Activated CD4-positive, alpha-beta T cell treated with anti-CD3 and anti-CD28 coated beads, Interleukin-2, Interleukin-4, amounts not matched to agents 100 ng/mL and 50 ng/mL, durations not matched to agents 16 hours and 8 hours (primary cell): ENCODE measurements around the gene FMN2.

Experiments used
- DNase-seq: peaks from one replicate; pipeline ENCODE4 v3.0.0-alpha.2; 2020; ENCODE audit warnings: low spot score

FMN2 gene

GRCh38 chr1:240098534-240098933, 6.9 kb downstream of the FMN2 start:
- DNase-seq, result no peak

DNA sequence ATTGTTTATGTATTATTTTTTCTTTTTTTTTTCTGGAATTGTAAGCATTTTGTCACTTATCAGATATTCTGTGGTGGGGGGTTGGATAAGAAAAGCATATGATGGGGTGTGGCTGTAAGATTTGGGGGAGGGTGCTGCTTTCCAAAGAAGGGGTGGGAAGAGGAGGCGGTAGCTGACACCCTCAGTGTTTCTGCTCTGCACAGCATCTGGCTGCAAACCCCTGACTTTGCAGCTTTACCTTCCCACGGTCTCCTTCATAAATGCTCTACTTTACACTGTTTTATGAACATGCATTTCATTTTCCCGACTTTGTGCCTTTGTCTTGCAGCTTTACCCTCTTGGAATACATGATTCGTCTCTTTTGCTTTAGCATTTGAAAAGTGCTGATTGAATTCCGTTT, 7.6 kb downstream of the FMN2 start:
- no peak for DNase-seq

DNA sequence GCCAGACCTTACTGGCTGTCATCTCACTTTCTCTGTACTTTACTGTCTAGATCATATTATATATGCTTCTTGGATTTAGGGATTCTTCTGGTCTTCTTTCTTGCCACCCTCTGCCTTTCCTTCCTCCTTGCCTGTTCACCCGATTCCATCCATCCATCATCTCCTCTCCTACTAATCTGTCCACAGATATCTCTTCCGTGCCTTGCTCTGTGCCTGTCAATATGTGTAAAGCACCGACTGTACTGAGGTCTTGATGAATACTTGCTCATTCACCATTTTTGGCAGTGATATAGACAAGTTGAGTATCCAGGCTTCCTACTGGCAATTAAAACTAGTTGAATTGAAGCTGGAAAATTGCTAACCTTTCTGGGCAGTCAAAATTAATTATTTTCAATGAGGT, 8.1 kb downstream of the FMN2 start:
- DNase-seq, result no peak

GRCh38 chr1:240100371-240100934, 8.8 kb downstream of the FMN2 start:
- no peak for DNase-seq

GRCh38 chr1:240101306-240101705, 9.6 kb downstream of the FMN2 start:
- DNase-seq, result no peak

DNA sequence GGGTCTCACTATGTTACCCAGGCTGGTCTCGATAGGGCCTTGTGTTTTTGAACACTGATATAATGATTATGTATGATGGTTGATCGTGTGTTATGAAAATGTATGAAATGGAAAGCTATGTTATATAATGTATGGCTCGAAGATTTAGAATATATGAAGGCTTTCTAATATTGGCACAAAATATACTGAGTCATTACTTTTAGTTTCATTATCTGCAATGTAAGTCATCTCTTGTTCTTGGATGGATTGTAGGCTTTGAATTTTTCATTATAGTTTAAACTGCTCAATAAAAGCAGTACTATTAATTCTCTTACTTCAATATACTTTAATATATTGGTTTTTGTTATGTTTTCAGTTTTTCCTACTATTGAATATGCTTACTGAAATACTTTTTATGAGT, 10.1 kb downstream of the FMN2 start:
- no peak for DNase-seq

DNA sequence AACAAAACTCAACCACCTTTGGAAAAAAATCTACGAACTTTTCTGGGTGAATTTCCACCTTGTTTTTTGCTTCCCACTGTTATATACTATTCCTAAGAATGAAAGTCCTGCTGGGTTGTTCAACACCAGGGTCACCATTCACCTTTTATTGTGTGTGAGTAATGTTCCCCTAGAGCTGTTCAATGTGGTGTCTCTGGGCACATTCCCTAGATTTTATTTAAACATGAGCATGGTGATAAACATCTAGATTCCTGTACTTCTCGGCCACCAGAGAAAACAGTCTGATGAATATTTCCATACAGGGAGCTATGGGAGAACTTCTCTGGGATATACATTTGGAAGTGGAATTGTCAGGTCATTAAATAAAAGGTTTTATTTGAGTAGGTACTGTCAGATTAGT, 13.0 kb downstream of the FMN2 start:
- no peak for DNase-seq

DNA sequence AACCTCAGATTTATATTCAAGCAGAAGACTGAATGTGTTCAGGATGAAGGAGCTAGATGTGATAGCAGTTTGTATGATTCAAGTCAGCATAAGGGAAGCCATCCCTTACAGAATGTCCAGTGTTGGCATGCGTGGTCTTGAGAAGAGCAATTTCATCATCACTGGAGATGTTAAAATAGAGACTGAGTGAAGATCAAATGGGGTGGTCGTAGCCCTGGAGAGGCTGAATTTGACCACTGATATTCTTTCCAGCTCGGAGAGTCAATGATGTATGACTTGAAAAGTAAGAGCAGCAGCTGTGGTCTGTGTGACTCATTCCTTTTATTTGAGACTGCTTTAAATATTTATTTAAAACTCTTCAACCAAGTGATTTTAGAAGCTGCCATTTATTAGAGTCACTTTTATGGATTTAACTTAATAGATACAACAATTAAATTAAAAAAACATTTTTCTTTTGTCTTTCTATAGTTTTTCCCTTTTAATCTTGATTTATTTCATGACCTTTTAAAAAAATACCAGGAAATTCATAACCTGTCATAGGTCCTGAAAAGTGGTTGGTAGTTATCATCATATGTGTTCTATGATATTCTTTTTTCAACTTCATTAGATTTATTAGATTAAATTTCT, 15.5 kb downstream of the FMN2 start:
- no peak for DNase-seq

- no peak for DNase-seq
These were observed 17.4 kb downstream of the FMN2 start for GRCh38 chr1:240109130-240109529.

DNA sequence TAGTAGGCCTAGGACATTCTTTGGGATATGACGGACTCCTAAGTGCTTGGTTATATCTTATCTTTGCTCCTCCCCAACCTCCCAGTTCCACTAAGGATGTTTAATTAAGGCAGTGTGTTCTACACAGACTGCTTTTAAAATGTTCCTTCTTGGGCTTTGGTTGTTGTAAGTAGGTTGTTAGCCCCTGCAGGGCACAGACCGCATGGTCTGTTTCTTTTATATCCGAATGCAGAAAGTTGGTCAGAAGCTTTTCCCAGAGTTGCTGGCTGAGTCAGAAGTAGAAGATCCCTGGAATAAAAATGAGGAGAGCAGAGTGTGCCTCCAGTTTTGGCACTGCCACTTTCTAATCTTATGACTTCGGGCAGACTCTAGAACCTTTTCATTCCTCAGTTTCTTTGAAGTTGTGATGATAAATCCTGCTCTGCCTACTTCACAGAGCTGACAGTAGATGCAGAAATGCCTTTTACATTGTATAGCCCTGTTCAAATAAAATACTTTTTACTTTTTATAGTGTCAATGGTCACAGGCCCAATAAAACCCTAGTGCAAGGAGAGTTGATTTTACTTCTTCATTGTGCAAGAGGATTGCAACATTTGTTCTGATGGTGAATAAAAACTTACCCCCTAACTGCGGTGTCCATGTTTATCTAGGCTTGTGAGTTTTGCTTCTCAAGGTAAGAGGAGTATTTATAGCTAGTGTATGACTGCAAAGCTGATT, 18.4 kb downstream of the FMN2 start:
- no peak for DNase-seq

DNA sequence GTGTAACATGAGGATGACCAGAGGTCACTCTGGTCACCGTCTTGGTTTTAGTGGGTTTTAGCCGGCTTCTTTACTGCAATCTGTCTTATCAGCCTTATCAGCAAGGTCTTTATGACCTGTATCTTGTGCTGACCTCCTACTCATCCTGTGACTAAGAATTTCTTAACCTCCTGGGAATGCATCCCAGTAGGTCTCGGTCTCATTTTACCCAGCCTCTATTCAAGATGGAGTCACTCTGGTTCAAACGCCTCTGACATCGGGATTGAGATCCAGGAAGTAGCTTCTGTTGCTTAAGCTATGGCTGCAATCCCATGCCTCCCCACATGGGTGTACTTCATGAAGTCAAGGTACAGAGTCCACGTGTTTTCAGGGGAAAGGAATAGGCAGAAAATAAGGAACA, 19.9 kb downstream of the FMN2 start:
- no peak for DNase-seq

DNA sequence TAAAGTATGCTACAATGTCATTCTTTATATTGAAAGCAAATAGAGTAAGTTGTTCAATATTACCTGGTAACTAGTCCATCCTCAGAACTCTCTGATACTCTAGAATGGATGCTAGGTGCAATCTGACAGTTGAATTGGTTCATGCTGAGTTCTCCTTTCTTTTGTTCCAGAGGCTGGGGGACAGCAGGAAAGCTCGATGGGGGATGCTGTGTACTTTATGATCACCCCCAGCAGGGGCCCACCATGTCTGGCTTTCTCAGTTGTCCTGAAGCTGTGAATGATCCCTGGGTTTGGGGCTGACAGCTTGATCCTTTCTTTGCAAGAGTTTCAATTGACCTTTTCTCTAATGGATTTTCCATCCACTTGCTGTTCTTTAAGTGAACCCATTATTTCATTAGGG, 22.5 kb downstream of the FMN2 start:
- DNase-seq, result no peak

DNA sequence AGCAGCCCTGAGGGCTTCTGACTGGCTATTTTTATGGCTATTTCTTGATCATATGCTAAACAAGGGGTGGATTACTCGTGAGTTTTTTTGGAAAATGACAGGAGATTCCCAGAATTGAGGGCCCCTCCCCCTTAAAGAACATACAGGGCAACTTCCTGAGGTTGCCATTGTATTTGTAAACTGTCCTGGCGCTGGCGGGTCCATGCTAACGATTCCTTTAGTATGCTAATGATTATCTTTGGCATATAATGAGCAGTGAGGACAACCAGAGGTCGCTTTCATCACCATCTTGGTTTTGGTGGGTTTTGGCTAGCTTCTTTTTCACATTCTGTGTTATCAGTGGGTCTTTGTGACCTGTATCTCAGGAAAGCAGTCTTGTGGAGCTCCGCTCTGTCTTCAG, 24.1 kb downstream of the FMN2 start:
- no peak for DNase-seq

DNA sequence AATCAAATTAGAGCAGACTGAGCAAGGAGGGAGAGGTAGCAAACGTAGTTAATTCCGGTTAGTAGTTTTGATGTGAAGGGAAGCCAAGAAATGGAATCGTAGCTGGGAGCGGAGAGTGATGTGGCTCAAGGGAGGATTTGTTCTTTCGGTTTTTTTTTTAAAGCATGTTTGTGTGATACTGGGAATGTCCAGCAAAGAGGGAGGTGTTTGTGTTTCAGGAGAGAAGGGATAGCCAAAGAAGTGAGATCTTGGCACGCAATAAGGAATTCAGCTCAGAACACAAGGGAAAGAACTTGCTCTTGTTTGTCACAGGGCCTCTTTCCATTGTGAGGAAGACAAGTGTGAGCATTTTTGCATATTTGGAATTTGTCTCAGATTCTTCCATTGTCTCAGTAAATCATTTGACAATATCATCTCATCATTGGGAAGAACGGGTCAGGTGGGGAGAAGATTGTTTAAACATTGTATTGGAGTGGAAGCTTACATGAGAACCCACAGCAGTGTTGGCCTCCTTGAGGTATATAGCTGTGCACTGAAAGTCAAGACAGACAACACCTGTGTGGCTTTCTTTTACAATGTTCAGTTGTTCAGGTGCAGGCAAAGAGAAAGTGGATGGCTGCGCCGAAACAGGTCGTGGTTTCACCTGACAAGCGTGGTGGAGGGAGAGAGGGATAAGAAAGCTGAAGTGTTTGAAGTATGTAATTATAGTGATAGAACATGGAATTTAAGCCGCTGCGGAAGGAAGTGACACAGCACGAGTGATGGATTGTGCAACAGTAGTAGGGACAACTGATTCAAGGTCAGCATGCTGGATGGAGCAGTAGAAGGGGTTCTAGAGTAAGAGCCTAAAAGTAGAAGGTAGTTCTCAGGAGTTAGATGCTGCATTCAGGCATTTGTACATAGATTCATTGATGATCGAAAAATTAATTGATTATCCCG, 25.4 kb downstream of the FMN2 start:
- no peak for DNase-seq

GRCh38 chr1:240117930-240118329, 26.2 kb downstream of the FMN2 start:
- no peak for DNase-seq

DNA sequence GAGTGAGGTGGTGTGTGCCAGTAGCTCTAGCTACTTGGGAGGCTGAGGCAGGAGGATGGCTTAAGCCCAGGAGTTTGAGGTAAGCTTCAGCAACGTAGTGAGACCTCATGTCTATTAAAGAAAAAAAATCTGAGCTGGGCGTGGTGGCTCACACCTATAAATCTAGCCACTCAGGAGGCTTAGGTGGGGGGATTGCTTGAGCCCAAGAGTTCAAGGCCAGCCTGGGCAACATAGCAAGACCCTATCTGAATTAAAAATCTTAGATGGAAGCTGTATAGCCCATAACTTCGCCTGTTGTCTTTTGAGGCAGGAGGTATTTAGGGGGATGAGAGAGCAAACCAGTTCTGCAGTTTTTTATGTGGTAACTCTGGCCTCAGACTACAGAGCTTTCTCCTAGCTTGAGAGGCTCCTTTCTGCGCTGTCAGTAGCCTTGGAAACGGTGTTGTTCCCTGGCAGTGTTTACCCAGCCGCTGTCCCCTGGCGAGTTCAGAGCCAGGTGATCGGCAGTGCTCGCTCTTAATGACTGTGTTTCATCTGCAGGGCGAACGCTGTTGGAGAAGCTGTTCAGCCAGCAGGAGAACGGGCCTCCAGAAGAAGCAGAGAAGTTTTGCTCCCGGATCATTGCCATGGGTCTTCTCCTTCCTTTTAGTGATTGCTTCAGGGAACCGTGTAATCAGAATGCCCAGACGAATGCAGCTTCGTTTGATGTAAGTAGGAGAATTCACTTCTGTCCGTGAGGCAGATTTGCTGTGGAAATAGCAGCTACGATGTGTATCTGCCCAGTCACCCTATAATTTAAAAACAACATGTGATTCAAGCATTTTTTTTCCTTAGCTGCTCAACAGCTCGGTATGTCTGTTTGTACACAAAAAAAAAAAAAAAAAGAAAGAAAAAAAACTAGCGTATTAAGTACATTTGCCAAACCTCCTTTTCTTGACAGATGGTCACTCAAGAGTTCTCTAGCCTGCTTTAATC, 31.2 kb downstream of the FMN2 start:
- no peak for DNase-seq

GRCh38 chr1:240126821-240127220, 35.1 kb downstream of the FMN2 start:
- DNase-seq, result no peak

DNA sequence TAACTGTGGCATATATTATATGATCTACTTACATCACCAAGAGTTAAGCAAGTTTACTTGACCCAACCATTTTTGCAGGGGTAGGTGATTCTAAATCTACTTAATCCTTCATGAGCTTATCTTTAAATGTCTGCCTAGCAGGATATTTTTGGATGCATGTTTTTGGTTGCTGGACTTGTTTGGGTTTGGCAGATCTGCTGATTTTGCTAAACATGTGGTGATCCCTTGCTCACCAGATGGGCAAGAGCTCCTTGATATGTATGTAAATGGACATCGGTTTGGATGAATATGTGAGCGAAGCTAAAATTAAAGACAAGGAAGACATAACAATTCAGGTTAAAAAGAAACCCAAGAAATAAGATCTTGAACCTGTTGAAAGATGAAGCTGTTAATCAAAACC, 36.7 kb downstream of the FMN2 start:
- no peak for DNase-seq

DNA sequence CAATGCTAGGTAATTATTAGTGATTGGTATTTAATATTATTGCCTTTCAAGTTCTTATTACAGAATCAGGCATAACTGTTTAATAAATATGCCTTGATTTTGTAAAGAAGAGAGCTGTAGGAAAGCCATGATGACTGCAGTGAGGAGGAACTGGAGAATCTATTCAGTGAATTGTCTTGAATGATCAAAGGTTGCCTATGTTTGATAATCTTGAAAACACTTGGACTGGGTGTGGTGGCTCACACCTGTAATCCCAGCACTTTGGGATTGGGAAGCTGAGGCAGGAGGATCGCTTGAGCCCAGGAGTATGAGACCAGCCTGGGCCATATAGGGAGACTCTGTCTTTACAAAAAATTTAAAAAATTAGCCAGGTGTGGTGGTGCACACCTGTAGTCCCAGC, 42.4 kb downstream of the FMN2 start:
- no peak for DNase-seq

- DNase-seq, result no peak
These were observed 42.9 kb downstream of the FMN2 start for GRCh38 chr1:240134596-240134995.

- DNase-seq, result no peak
These were observed 44.7 kb downstream of the FMN2 start for GRCh38 chr1:240136402-240136801.
